Osteoblast (primary cell): ENCODE data around the gene ATP5F1E. TPM values are rescaled to one million over a fixed set of nuclear protein-coding genes. Genes with fewer than 3 reads are reported as not detected.
A peak's percentile ranks its signal among the peaks of the same experiment; 100 is the strongest.

Experiments
- DNase-seq: peaks from one replicate; pipeline ENCODE4 v3.0.0; 2011; ENCODE audit warnings: low spot score, mixed read lengths; ENCODE audit not compliant: insufficient read length; ENCODE audit errors: missing footprints
- H2AFZ ChIP-seq: 2 replicates; pipeline ENCODE4 v1.6.0; 2011; ENCODE audit warnings: mild to moderate bottlenecking, low read length
- H3K27ac ChIP-seq: 2 replicates; pipeline ENCODE4 v1.5.1; 2011; ENCODE audit warnings: mild to moderate bottlenecking, low read depth, low read length, moderate library complexity
- H3K27me3 ChIP-seq: 2 replicates; pipeline ENCODE4 v1.6.0; 2012; ENCODE audit warnings: mild to moderate bottlenecking, control low read depth, inconsistent platforms, low read length, moderate library complexity; ENCODE audit not compliant: insufficient read depth
- H3K36me3 ChIP-seq: 2 replicates; pipeline ENCODE4 v1.5.1; 2011; ENCODE audit warnings: mild to moderate bottlenecking, low read length, control low read depth, moderate library complexity; ENCODE audit not compliant: insufficient read depth
- H3K4me1 ChIP-seq: 2 replicates; pipeline ENCODE4 v1.5.1; 2011; ENCODE audit warnings: mild to moderate bottlenecking, low read length, control low read depth, moderate library complexity; ENCODE audit not compliant: insufficient read depth
- H3K4me2 ChIP-seq: 2 replicates; pipeline ENCODE4 v1.6.0; 2011; ENCODE audit warnings: mild to moderate bottlenecking, low read length; ENCODE audit not compliant: insufficient read depth
- H3K4me3 ChIP-seq: fragments of 200-600 bp; sonication (generic); 3 replicates; pipeline ENCODE4 v1.5.1; 2012; ENCODE audit warnings: mild to moderate bottlenecking, low read length, inconsistent platforms; ENCODE audit not compliant: insufficient read depth
- H3K79me2 ChIP-seq: 2 replicates; pipeline ENCODE4 v1.6.0; 2012; ENCODE audit warnings: mild to moderate bottlenecking, low read length, control low read depth, inconsistent platforms; ENCODE audit not compliant: insufficient read depth
- H3K9me3 ChIP-seq: 2 replicates; pipeline ENCODE4 v1.5.1; 2011; ENCODE audit warnings: low read depth, low read length, control low read depth
- H4K20me1 ChIP-seq: 2 replicates; pipeline ENCODE4 v1.6.0; 2012; ENCODE audit warnings: mild to moderate bottlenecking, low read length, control low read depth; ENCODE audit not compliant: insufficient read depth
- total RNA-seq: library from RNA; depleted of rRNA; stranded (reverse); fragments of >200 nt; gene quantifications from 2 replicates; pipeline ENCODE4 v1.2.3, GENCODE V29; 2012
- TF ChIP-seq, protein P1 (sequence below): IDR thresholded peaks from 2 replicates; pipeline ENCODE4 v1.5.1; 2011; ENCODE audit warnings: mild to moderate bottlenecking, low read depth, low read length, moderate library complexity; ENCODE audit errors: extremely low read depth

The ATP5F1E gene
- total RNA-seq, 1 donor = 19.5 TPM

- Histone ChIP-seq H3K4me3 (no peak overlapping the region), H3K27ac (no peak overlapping the region), H3K36me3 (peaks cover 80% of the 10 kb centered on the region), H3K79me2 (peaks cover 25% of the 10 kb centered on the region), H4K20me1 (peaks cover 23% of the 10 kb centered on the region), H2AFZ (no peak overlapping the region), H3K27me3 (no peaks in the 10 kb centered on the region), H3K4me2 (no peak overlapping the region), H3K4me1 (no peaks in the 10 kb centered on the region), H3K9me3 (no peaks in the 10 kb centered on the region)
- TF ChIP-seq, protein P1, sequence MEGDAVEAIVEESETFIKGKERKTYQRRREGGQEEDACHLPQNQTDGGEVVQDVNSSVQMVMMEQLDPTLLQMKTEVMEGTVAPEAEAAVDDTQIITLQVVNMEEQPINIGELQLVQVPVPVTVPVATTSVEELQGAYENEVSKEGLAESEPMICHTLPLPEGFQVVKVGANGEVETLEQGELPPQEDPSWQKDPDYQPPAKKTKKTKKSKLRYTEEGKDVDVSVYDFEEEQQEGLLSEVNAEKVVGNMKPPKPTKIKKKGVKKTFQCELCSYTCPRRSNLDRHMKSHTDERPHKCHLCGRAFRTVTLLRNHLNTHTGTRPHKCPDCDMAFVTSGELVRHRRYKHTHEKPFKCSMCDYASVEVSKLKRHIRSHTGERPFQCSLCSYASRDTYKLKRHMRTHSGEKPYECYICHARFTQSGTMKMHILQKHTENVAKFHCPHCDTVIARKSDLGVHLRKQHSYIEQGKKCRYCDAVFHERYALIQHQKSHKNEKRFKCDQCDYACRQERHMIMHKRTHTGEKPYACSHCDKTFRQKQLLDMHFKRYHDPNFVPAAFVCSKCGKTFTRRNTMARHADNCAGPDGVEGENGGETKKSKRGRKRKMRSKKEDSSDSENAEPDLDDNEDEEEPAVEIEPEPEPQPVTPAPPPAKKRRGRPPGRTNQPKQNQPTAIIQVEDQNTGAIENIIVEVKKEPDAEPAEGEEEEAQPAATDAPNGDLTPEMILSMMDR = no peak
- peak; percentile 25 for DNase-seq
Measured at GRCh38 chr20:58998656-58999055, 33.5 kb downstream of the ATP5F1E start.

DNA sequence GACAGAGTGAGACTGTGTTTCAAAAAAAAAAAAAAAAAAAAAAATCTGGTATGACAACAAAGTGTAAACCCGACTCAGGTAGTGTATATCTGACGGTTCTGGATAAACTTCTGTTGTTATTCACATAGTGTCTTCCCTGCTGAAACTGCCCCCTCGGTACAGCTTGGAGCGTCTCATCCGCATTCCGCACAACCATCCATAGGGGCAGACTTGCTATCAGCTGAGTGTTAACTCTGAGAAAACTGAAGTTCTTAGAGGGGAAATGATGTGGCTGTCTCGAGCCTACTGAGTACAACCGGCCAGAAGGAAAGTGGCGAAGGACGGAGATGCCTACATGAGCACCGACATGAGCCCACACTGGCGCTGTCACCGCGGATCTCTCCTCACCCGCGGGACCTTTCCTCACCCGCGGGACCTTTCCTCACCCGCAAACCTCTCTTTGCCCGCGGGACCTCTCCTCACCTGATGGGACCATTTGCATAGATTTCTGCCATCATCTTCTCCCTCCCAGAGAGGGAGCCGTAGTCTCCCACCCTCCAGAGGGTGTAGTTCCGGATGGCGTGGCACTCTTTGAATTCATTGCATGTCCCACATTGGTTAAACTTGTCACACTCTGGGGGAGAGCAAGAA is 34.9 kb downstream of the ATP5F1E start:
- Histone ChIP-seq H3K79me2 (peaks cover 11% of the 10 kb centered on the region), H3K36me3 (peaks cover 84% of the 10 kb centered on the region), H3K4me3 (no peak overlapping the region), H3K27me3 (no peaks in the 10 kb centered on the region), H2AFZ (no peak overlapping the region), H3K4me2 (no peak overlapping the region), H3K27ac (no peak overlapping the region), H4K20me1 (peaks cover 22% of the 10 kb centered on the region), H3K9me3 (no peaks in the 10 kb centered on the region), H3K4me1 (no peaks in the 10 kb centered on the region)
- TF ChIP-seq, protein P1 = no peak
- DNase-seq = peak; percentile 76

DNA sequence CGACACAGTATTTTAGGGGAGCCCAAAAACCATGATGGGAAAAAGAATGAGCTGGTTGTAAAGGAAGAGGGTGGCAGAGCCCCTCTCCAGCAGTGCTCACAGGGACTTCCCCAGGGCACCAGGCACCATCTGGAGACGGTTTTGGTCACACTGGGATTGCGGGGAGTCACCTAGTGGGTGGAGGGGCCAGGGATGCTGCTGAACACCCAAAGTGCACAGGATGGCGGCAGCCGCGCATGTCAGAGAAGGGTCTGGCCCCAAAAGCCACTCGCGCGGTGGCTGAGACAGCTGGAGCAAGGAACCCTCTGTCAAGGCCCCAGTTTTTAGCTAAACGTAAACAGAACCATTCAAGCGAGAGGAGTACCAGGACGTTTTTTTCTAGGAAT is 35.9 kb downstream of the ATP5F1E start:
- Histone ChIP-seq H2AFZ (no peak overlapping the region), H3K4me2 (no peak overlapping the region), H3K4me1 (no peaks in the 10 kb centered on the region), H3K79me2 (peaks cover under 1% of the 10 kb centered on the region), H4K20me1 (peaks cover 16% of the 10 kb centered on the region), H3K4me3 (no peak overlapping the region), H3K27ac (no peak overlapping the region), H3K27me3 (no peaks in the 10 kb centered on the region), H3K36me3 (peaks cover 89% of the 10 kb centered on the region), H3K9me3 (no peaks in the 10 kb centered on the region)
- DNase-seq = peak; percentile 78
- TF ChIP-seq, protein P1 = no peak

DNA sequence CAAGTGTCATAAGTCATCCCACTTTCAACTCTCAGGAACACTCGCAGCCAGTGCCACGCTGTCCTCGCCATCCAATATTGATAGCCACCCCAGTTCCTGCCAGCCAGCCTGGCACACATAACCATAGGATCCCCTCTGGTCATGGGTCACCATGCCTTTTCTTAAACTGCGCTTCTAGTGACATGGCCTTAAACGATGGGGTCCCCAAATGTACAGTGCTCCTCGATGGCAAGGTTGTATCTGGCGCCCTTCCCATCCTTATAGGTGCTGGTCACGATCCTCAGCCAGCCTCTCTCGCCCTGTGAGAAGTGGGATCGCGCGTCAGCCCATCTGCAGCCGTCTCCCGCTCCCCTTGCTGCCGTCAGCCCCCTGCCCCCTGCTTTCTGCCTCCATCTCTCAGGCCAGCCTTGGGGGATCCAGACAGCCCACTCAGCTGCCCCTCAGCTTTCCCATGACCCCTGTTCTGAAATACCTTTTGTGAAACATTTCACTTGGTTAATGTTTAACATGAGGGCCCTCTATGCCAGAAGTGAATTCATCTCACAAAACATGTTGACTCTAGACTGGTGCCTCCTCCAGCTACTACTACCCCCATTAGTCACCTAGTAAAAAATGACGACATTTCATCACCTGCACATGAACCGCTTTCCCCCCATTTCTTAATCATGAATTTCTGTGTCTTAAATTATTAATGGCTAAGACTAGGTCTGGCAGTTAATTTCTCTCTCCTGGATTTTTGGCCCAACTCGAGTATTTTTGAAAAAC is 36.5 kb downstream of the ATP5F1E start:
- Histone ChIP-seq H3K27ac (no peak overlapping the region), H3K79me2 (no peaks in the 10 kb centered on the region), H3K9me3 (no peaks in the 10 kb centered on the region), H2AFZ (no peak overlapping the region), H3K4me2 (no peak overlapping the region), H3K36me3 (peaks cover 91% of the 10 kb centered on the region), H4K20me1 (peaks cover 16% of the 10 kb centered on the region), H3K4me1 (no peaks in the 10 kb centered on the region), H3K4me3 (no peak overlapping the region), H3K27me3 (no peaks in the 10 kb centered on the region)
- TF ChIP-seq, protein P1 = no peak
- peak; percentile 45 for DNase-seq
